Neural cell (in vitro differentiated cells): Measurements from ENCODE around the gene MEGF6. TPM values are rescaled to one million over a fixed set of nuclear protein-coding genes. Genes with fewer than 3 reads are reported as not detected.

Experiments used
- H2AFZ ChIP-seq: fragments of 200-600, 300-800 bp; sonication (generic), shearing (Covaris generic); 2 replicates; pipeline ENCODE4 v1.6.0; 2014; ENCODE audit warnings: low read depth, mild to moderate bottlenecking, antibody characterized with exemption, low read length, moderate library complexity
- H3F3A ChIP-seq: fragments of 200-600 bp; shearing (Covaris generic); 2 replicates; pipeline ENCODE4 v1.6.1; 2016; ENCODE audit warnings: mild to moderate bottlenecking, moderate library complexity, mixed read lengths, antibody characterized with exemption, low read length; ENCODE audit not compliant: insufficient read depth, poor library complexity, severe bottlenecking
- H3K27ac ChIP-seq: fragments of 200-600, 300-800 bp; sonication (generic), shearing (Covaris generic); 2 replicates; pipeline ENCODE4 v1.5.1; 2014; ENCODE audit warnings: mild to moderate bottlenecking, low read length, moderate library complexity
- H3K27me3 ChIP-seq: fragments of 300-800, 200-600 bp; sonication (generic), shearing (Covaris generic); 2 replicates; pipeline ENCODE4 v1.6.0; 2014; ENCODE audit warnings: mild to moderate bottlenecking, low read depth, low read length, moderate library complexity; ENCODE audit not compliant: insufficient read depth
- H3K36me3 ChIP-seq: fragments of 300-800, 200-600 bp; sonication (generic), shearing (Covaris generic); 2 replicates; pipeline ENCODE4 v1.5.1; 2014; ENCODE audit warnings: mild to moderate bottlenecking, antibody characterized with exemption, low read length, moderate library complexity; ENCODE audit not compliant: insufficient read depth
- H3K4me2 ChIP-seq: fragments of 300-800, 200-600 bp; sonication (generic), shearing (Covaris generic); 2 replicates; pipeline ENCODE4 v1.6.0; 2014; ENCODE audit warnings: mild to moderate bottlenecking, low read length
- H3K4me3 ChIP-seq: fragments of 300-800, 200-600 bp; sonication (generic), shearing (Covaris generic); 2 replicates; pipeline ENCODE4 v1.5.1; 2014; ENCODE audit warnings: mild to moderate bottlenecking, low read length, moderate library complexity
- H3K79me2 ChIP-seq: fragments of 200-600 bp; shearing (Covaris generic); replicated peaks from 2 replicates; pipeline ENCODE4 v1.6.0; 2014; ENCODE audit warnings: mild to moderate bottlenecking, low read length, moderate library complexity; ENCODE audit not compliant: insufficient read depth
- H3K9ac ChIP-seq: fragments of 300-800, 200-600 bp; sonication (generic), shearing (Covaris generic); 2 replicates; pipeline ENCODE4 v1.6.1; 2016; ENCODE audit warnings: mild to moderate bottlenecking, low read length, mixed read lengths
- H3K9me2 ChIP-seq: fragments of 200-600 bp; shearing (Covaris generic); 2 replicates; pipeline ENCODE4 v1.6.1; 2016; ENCODE audit warnings: mild to moderate bottlenecking, low read length, mixed read lengths; ENCODE audit not compliant: insufficient read depth
- H3K9me3 ChIP-seq: fragments of 200-600, 300-800 bp; sonication (generic), shearing (Covaris generic); 2 replicates; pipeline ENCODE4 v1.6.1; 2016; ENCODE audit warnings: mild to moderate bottlenecking, mixed run types, low read length, moderate library complexity, mixed read lengths
- H4K20me1 ChIP-seq: fragments of 200-600 bp; shearing (Covaris generic); 2 replicates; pipeline ENCODE4 v1.6.1; 2016; ENCODE audit warnings: mild to moderate bottlenecking, mixed run types; ENCODE audit not compliant: insufficient read depth
- EP300 ChIP-seq: fragments of 450-650 bp; conservative IDR thresholded peaks from 2 replicates; pipeline ENCODE4 v1.6.1; 2014; ENCODE audit warnings: antibody characterized with exemption, mild to moderate bottlenecking, moderate library complexity; ENCODE audit not compliant: poor library complexity, severe bottlenecking
- EZH2 ChIP-seq: fragments of 200-600, 300-800 bp; shearing (Covaris generic), sonication (generic); IDR thresholded peaks from 2 replicates; pipeline ENCODE4 v1.6.1; 2014; ENCODE audit warnings: antibody characterized with exemption, low read length, borderline replicate concordance, mild to moderate bottlenecking; ENCODE audit not compliant: insufficient read depth, poor library complexity, severe bottlenecking
- MXI1 ChIP-seq: fragments of 450-650 bp; conservative IDR thresholded peaks from 2 replicates; pipeline ENCODE4 v1.6.1; 2014; ENCODE audit warnings: antibody characterized with exemption, mild to moderate bottlenecking; ENCODE audit not compliant: poor library complexity, severe bottlenecking
- POLR2AphosphoS5 ChIP-seq: IDR thresholded peaks from 2 replicates; pipeline ENCODE4 v1.6.1; 2012
- RAD21 ChIP-seq: fragments of 450-650 bp; conservative IDR thresholded peaks from 2 replicates; pipeline ENCODE4 v1.6.1; 2014; ENCODE audit warnings: antibody characterized with exemption, mild to moderate bottlenecking, moderate library complexity
- REST ChIP-seq: IDR thresholded peaks from 2 replicates; pipeline ENCODE4 v1.6.1; 2012; ENCODE audit warnings: borderline replicate concordance
- SMC3 ChIP-seq: fragments of 450-650 bp; conservative IDR thresholded peaks from 2 replicates; pipeline ENCODE4 v1.6.1; 2014; ENCODE audit warnings: antibody characterized with exemption, mild to moderate bottlenecking, moderate library complexity; ENCODE audit not compliant: poor library complexity
- TAF1 ChIP-seq: IDR thresholded peaks from 2 replicates; pipeline ENCODE4 v1.6.1; 2012; ENCODE audit warnings: low read depth
- polyA plus RNA-seq: library from polyadenylated mRNA; depleted of rRNA; stranded (reverse); fragments of >200 nt; gene quantifications from 2 replicates; pipeline ENCODE4 v1.2.3, GENCODE V29; 2014
- TF ChIP-seq, protein P1 (sequence below): fragments of 450-650 bp; IDR thresholded peaks from 2 replicates; pipeline ENCODE4 v1.5.1; 2014; ENCODE audit warnings: antibody characterized with exemption, mild to moderate bottlenecking, moderate library complexity; ENCODE audit not compliant: poor library complexity, severe bottlenecking

Gene MEGF6
- polyA plus RNA-seq, 1 donor from 2014 or later: 6.0 TPM

DNA sequence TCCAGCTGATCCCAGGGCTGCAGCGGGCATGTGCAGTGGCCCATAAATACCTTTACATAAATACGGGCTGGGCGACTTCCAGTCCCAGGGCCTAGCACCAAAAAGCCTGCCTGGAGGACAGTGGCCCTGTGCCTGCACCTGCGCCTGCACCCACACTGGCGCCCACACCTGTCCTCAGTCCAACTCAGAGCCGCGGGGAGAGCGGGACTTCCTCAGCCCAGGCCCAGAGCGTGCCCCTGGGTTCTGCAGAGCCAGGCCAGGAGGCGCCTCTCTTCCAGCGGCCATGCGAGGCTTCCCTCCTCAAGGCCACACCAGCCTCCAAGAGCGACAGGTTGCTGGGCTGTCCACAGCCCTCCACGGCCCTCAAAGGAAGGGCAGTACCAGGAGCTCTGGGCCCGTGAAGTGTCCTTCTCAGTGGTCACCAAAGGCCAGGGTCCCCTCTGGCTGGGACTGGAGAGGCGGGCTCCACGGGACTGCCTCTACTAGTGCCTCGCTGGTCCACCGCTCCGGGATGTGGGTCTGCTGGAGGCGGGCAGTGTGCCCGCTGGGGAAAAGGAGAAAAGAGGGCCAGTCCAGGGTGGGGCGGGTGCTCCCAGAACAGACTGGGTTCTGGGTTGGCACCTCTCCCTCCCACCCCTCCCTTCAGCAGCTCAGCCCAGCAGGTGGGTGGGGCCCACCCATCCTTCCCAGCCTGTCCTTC lies 121.1 kb downstream of the MEGF6 start:
- no peak overlapping the region for H2AFZ ChIP-seq
- no peak overlapping the region for H3K9ac ChIP-seq
- H3K9me3 ChIP-seq: no peaks in the 10 kb centered on the region
- no peak overlapping the region for H3K4me3 ChIP-seq
- TF ChIP-seq, protein P1, sequence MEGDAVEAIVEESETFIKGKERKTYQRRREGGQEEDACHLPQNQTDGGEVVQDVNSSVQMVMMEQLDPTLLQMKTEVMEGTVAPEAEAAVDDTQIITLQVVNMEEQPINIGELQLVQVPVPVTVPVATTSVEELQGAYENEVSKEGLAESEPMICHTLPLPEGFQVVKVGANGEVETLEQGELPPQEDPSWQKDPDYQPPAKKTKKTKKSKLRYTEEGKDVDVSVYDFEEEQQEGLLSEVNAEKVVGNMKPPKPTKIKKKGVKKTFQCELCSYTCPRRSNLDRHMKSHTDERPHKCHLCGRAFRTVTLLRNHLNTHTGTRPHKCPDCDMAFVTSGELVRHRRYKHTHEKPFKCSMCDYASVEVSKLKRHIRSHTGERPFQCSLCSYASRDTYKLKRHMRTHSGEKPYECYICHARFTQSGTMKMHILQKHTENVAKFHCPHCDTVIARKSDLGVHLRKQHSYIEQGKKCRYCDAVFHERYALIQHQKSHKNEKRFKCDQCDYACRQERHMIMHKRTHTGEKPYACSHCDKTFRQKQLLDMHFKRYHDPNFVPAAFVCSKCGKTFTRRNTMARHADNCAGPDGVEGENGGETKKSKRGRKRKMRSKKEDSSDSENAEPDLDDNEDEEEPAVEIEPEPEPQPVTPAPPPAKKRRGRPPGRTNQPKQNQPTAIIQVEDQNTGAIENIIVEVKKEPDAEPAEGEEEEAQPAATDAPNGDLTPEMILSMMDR: no peak
- TF ChIP-seq MXI1 (no peak), TAF1 (no peak), EZH2 (no peak), SMC3 (no peak), RAD21 (no peak), POLR2AphosphoS5 (no peak), REST (no peak), EP300 (no peak)
- no peaks in the 10 kb centered on the region for H3K9me2 ChIP-seq
- no peaks in the 10 kb centered on the region for H3K79me2 ChIP-seq
- H3K27ac ChIP-seq: no peak overlapping the region
- no peaks in the 10 kb centered on the region for H4K20me1 ChIP-seq
- no peaks in the 10 kb centered on the region for H3K27me3 ChIP-seq
- no peak overlapping the region for H3K4me2 ChIP-seq
- no peaks in the 10 kb centered on the region for H3F3A ChIP-seq
- H3K36me3 ChIP-seq: no peaks in the 10 kb centered on the region

- no peaks in the 10 kb centered on the region for H3K79me2 ChIP-seq
- H3K36me3 ChIP-seq: no peaks in the 10 kb centered on the region
- TF ChIP-seq TAF1: no peak
- no peak for TF ChIP-seq EZH2
- TF ChIP-seq POLR2AphosphoS5: no peak
- TF ChIP-seq SMC3: no peak
- TF ChIP-seq, protein P1: no peak
- no peak for TF ChIP-seq RAD21
- no peak for TF ChIP-seq EP300
- TF ChIP-seq REST: no peak
- no peak for TF ChIP-seq MXI1
- H3K27ac ChIP-seq: no peak overlapping the region
- no peak overlapping the region for H3K9ac ChIP-seq
- H3K9me3 ChIP-seq: no peaks in the 10 kb centered on the region
- no peaks in the 10 kb centered on the region for H4K20me1 ChIP-seq
- no peaks in the 10 kb centered on the region for H3K27me3 ChIP-seq
- H3K4me2 ChIP-seq: no peak overlapping the region
- H3K4me3 ChIP-seq: no peak overlapping the region
- no peaks in the 10 kb centered on the region for H3K9me2 ChIP-seq
- no peaks in the 10 kb centered on the region for H3F3A ChIP-seq
- no peak overlapping the region for H2AFZ ChIP-seq
Measured at GRCh38 chr1:3488432-3488831, 122.9 kb downstream of the MEGF6 start.
